Stimulated activated naive CD8-positive, alpha-beta T cell treated with anti-CD3 and anti-CD28 coated beads, Interleukin-15, Interleukin-2, amounts not matched to agents 100 ng/mL and 50 ng/mL, for 24 hours (primary cell): ENCODE measurements around the gene LAMP1.
"Not testable (repeated sequence)": the region's sequence is repeated elsewhere in the genome, so short reads cannot be mapped to it uniquely, and the experiment has no call there.

Experiments
- H3K27ac Mint-ChIP-seq: one replicate; pipeline ENCODE4 v1.8.0; 2021; ENCODE audit warnings: mild to moderate bottlenecking, mixed read lengths
- H3K27me3 Mint-ChIP-seq: one replicate; pipeline ENCODE4 v1.8.0; 2021; ENCODE audit warnings: mixed read lengths
- H3K36me3 Mint-ChIP-seq: one replicate; pipeline ENCODE4 v1.8.0; 2021; ENCODE audit warnings: low read depth, mixed read lengths
- H3K4me1 Mint-ChIP-seq: one replicate; pipeline ENCODE4 v1.8.0; 2021; ENCODE audit warnings: low read depth, mixed read lengths
- H3K4me3 Mint-ChIP-seq: one replicate; pipeline ENCODE4 v1.8.0; 2021; ENCODE audit warnings: mild to moderate bottlenecking, mixed read lengths
- H3K9me3 Mint-ChIP-seq: one replicate; pipeline ENCODE4 v1.8.0; 2021; ENCODE audit warnings: mixed read lengths

Gene LAMP1

GRCh38 chr13:113314895-113315470, 17.9 kb downstream of the LAMP1 start:
- peak overlapping the region; percentile 31 for H3K27ac Mint-ChIP-seq
- peaks cover 13% of the 10 kb centered on the region for H3K36me3 Mint-ChIP-seq
- H3K4me3 Mint-ChIP-seq, H3K27me3 Mint-ChIP-seq, H3K4me1 Mint-ChIP-seq, H3K9me3 Mint-ChIP-seq: not testable (repeated sequence)

- H3K27me3 Mint-ChIP-seq = no peaks in the 10 kb centered on the region
- H3K4me1 Mint-ChIP-seq = no peaks in the 10 kb centered on the region
- H3K9me3 Mint-ChIP-seq = no peaks in the 10 kb centered on the region
- peaks cover 17% of the 10 kb centered on the region for H3K36me3 Mint-ChIP-seq
- no peak overlapping the region for H3K4me3 Mint-ChIP-seq
- H3K27ac Mint-ChIP-seq = no peak overlapping the region
These were observed 19.0 kb downstream of the LAMP1 start for GRCh38 chr13:113315992-113316391.

GRCh38 chr13:113317031-113317430, 20.0 kb downstream of the LAMP1 start:
- H3K27ac Mint-ChIP-seq = no peak overlapping the region
- peaks cover 25% of the 10 kb centered on the region for H3K36me3 Mint-ChIP-seq
- H3K4me1 Mint-ChIP-seq = no peaks in the 10 kb centered on the region
- no peaks in the 10 kb centered on the region for H3K9me3 Mint-ChIP-seq
- no peak overlapping the region for H3K4me3 Mint-ChIP-seq
- no peaks in the 10 kb centered on the region for H3K27me3 Mint-ChIP-seq

- no peak overlapping the region for H3K27ac Mint-ChIP-seq
- H3K36me3 Mint-ChIP-seq = peaks cover 42% of the 10 kb centered on the region
- H3K4me1 Mint-ChIP-seq = no peaks in the 10 kb centered on the region
These were observed 21.9 kb downstream of the LAMP1 start for GRCh38 chr13:113318956-113319355.

GRCh38 chr13:113319371-113319770, 22.3 kb downstream of the LAMP1 start:
- H3K36me3 Mint-ChIP-seq = peaks cover 46% of the 10 kb centered on the region
- no peak overlapping the region for H3K27ac Mint-ChIP-seq
- H3K9me3 Mint-ChIP-seq = no peaks in the 10 kb centered on the region
- no peak overlapping the region for H3K4me3 Mint-ChIP-seq
- no peaks in the 10 kb centered on the region for H3K27me3 Mint-ChIP-seq
- H3K4me1 Mint-ChIP-seq = no peaks in the 10 kb centered on the region

More at GRCh38 chr13:113318956-113319355, 21.9 kb downstream of the LAMP1 start:
- Mint-ChIP-seq H3K9me3 (no peaks in the 10 kb centered on the region), H3K4me3 (no peak overlapping the region), H3K27me3 (no peaks in the 10 kb centered on the region)

GRCh38 chr13:113320226-113320875, 23.3 kb downstream of the LAMP1 start:
- Mint-ChIP-seq H3K36me3 (peaks cover 46% of the 10 kb centered on the region), H3K9me3 (no peaks in the 10 kb centered on the region)

GRCh38 chr13:113321546-113321945, 24.5 kb downstream of the LAMP1 start:
- H3K27ac Mint-ChIP-seq = no peak overlapping the region
- no peak overlapping the region for H3K4me3 Mint-ChIP-seq
- H3K27me3 Mint-ChIP-seq = no peaks in the 10 kb centered on the region
- H3K4me1 Mint-ChIP-seq = no peaks in the 10 kb centered on the region
- H3K36me3 Mint-ChIP-seq = peaks cover 46% of the 10 kb centered on the region
- H3K9me3 Mint-ChIP-seq = no peaks in the 10 kb centered on the region

More at GRCh38 chr13:113320226-113320875, 23.3 kb downstream of the LAMP1 start:
- Mint-ChIP-seq H3K27me3 (no peaks in the 10 kb centered on the region), H3K27ac (no peak overlapping the region), H3K4me1 (no peaks in the 10 kb centered on the region), H3K4me3 (no peak overlapping the region)

- Mint-ChIP-seq H3K9me3 (no peaks in the 10 kb centered on the region), H3K4me3 (no peak overlapping the region), H3K4me1 (no peaks in the 10 kb centered on the region), H3K27ac (peak overlapping the region; percentile 26), H3K36me3 (peaks cover 44% of the 10 kb centered on the region), H3K27me3 (no peaks in the 10 kb centered on the region)
These were observed 25.0 kb downstream of the LAMP1 start for GRCh38 chr13:113322043-113322461.

GRCh38 chr13:113322890-113323651, 26.0 kb downstream of the LAMP1 start:
- H3K4me3 Mint-ChIP-seq = no peak overlapping the region

GRCh38 chr13:113323869-113324268, 26.8 kb downstream of the LAMP1 start:
- no peak overlapping the region for H3K4me3 Mint-ChIP-seq
- no peaks in the 10 kb centered on the region for H3K27me3 Mint-ChIP-seq
- peaks cover 4% of the 10 kb centered on the region for H3K4me1 Mint-ChIP-seq
- no peak overlapping the region for H3K27ac Mint-ChIP-seq
- H3K36me3 Mint-ChIP-seq = peaks cover 43% of the 10 kb centered on the region
- no peaks in the 10 kb centered on the region for H3K9me3 Mint-ChIP-seq

More at GRCh38 chr13:113322890-113323651, 26.0 kb downstream of the LAMP1 start:
- Mint-ChIP-seq H3K9me3 (no peaks in the 10 kb centered on the region), H3K27me3 (no peaks in the 10 kb centered on the region), H3K27ac (no peak overlapping the region), H3K36me3 (peaks cover 43% of the 10 kb centered on the region), H3K4me1 (peaks cover under 1% of the 10 kb centered on the region)

- Mint-ChIP-seq H3K4me3 (no peak overlapping the region), H3K4me1 (peaks cover 4% of the 10 kb centered on the region), H3K27me3 (no peaks in the 10 kb centered on the region), H3K27ac (no peak overlapping the region), H3K36me3 (peaks cover 43% of the 10 kb centered on the region), H3K9me3 (no peaks in the 10 kb centered on the region)
These were observed 27.4 kb downstream of the LAMP1 start for GRCh38 chr13:113324398-113324797.

- Mint-ChIP-seq H3K36me3 (peaks cover 34% of the 10 kb centered on the region), H3K4me1 (peaks cover 4% of the 10 kb centered on the region), H3K27me3 (no peaks in the 10 kb centered on the region), H3K9me3 (no peaks in the 10 kb centered on the region), H3K27ac (no peak overlapping the region), H3K4me3 (no peak overlapping the region)
These were observed 28.7 kb downstream of the LAMP1 start for GRCh38 chr13:113325779-113326178.

- Mint-ChIP-seq H3K36me3 (peaks cover 18% of the 10 kb centered on the region), H3K9me3 (no peaks in the 10 kb centered on the region), H3K27me3 (no peaks in the 10 kb centered on the region), H3K27ac (no peak overlapping the region), H3K4me1 (peaks cover 4% of the 10 kb centered on the region), H3K4me3 (no peak overlapping the region)
These were observed 30.3 kb downstream of the LAMP1 start for GRCh38 chr13:113327391-113327765.

- H3K9me3 Mint-ChIP-seq = no peaks in the 10 kb centered on the region
- H3K4me1 Mint-ChIP-seq = peaks cover 4% of the 10 kb centered on the region
- H3K27me3 Mint-ChIP-seq = no peaks in the 10 kb centered on the region
- peaks cover 14% of the 10 kb centered on the region for H3K36me3 Mint-ChIP-seq
- no peak overlapping the region for H3K4me3 Mint-ChIP-seq
- H3K27ac Mint-ChIP-seq = no peak overlapping the region
These were observed 30.9 kb downstream of the LAMP1 start for GRCh38 chr13:113327766-113328471.

- Mint-ChIP-seq H3K9me3 (no peaks in the 10 kb centered on the region), H3K4me3 (no peak overlapping the region), H3K27ac (no peak overlapping the region), H3K27me3 (no peaks in the 10 kb centered on the region), H3K4me1 (peaks cover 4% of the 10 kb centered on the region), H3K36me3 (peaks cover 5% of the 10 kb centered on the region)
These were observed 31.8 kb downstream of the LAMP1 start for GRCh38 chr13:113328851-113329250.
